GM19043 (cell line): ENCODE results near the gene TTC38.

Source experiments
- ATAC-seq: cut with Tn5 transposase; IDR thresholded peaks from one replicate; pipeline ENCODE4 v1.9.1; 2021; ENCODE audit warnings: low read depth; ENCODE audit not compliant: unreplicated experiment

TTC38 gene

GRCh38 chr22:46323162-46323561 is 55.4 kb downstream of the TTC38 start:
- ATAC-seq, result no peak

- no peak for ATAC-seq
Observed at GRCh38 chr22:46326066-46326680, 58.4 kb downstream of the TTC38 start.

DNA sequence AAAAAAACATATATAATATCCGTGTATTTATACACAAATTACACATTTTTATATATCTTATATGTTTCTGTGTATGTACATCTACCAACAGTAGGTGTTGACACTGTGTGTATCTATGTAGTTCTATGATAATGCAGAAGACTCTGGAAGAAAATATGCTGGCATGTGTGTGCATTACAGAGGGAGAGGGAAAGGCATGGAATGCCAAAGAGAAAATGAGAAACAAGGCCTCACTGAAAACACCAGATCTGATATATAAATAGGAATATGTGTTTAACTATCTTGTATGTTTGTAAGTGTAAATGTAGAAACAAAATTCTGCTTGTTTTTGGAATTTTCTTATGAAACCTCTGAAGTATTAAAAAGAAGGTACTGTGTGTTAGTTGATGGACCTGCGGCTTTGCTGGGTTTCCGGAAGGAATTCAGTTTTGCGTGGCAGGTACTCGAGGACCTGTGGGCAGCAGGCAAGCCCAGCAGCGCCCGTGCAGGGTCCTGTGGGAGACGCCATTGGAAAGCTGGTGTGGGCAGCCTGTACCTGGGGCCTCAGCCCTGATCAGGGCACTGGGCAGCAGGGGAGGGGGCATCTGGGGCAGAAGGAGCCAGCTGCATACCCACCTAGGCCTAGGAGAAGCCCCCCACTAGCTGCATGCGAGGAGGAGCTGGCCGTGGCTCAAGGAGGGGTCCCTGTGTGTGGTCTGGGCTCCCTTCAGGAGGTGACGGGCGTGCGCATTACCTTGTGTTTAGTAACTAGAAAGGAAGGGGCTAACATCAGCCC is 60.1 kb downstream of the TTC38 start:
- ATAC-seq, result no peak

- no peak for ATAC-seq
Observed at GRCh38 chr22:46328797-46329196, 61.0 kb downstream of the TTC38 start.

- ATAC-seq, result no peak
Observed at GRCh38 chr22:46329616-46330015, 61.8 kb downstream of the TTC38 start.

- ATAC-seq, result no peak
Observed at GRCh38 chr22:46330426-46330825, 62.6 kb downstream of the TTC38 start.

- no peak for ATAC-seq
Observed at GRCh38 chr22:46331496-46331895, 63.7 kb downstream of the TTC38 start.

- ATAC-seq, result peak; percentile 79
Observed at GRCh38 chr22:46335201-46336118, 67.7 kb downstream of the TTC38 start, which contains the start of gene TRMU. Gene TRMU (plus strand): TSS chr22:46335714. CDS start chr22:46335765, 51 bp downstream.

GRCh38 chr22:46336119-46337078 is 68.6 kb downstream of the TTC38 start:
- ATAC-seq, result no peak

GRCh38 chr22:46337870-46338269 is 70.1 kb downstream of the TTC38 start:
- no peak for ATAC-seq

GRCh38 chr22:46338636-46339035 is 70.8 kb downstream of the TTC38 start:
- ATAC-seq, result no peak

- no peak for ATAC-seq
Observed at GRCh38 chr22:46339956-46340355, 72.1 kb downstream of the TTC38 start.

- ATAC-seq, result no peak
Observed at GRCh38 chr22:46340676-46341075, 72.9 kb downstream of the TTC38 start.
